ENCODE results near the gene LPIN1. TPM values are rescaled to one million over a fixed set of nuclear protein-coding genes. Genes with fewer than 3 reads are reported as not detected.

The LPIN1 gene
- total and polyA plus RNA-seq, 2 donors (not counting 1 experiment from before 2014, with no cell fraction given), result 36.3 to 99.1 TPM

GRCh38 chr2:11802782-11803191 lies 56.4 kb downstream of the LPIN1 start:
- no peak overlapping the region for H3K4me3 ChIP-seq (ENCODE audit: control extremely low read depth in 1 of 5, extremely low read depth in 1 of 5, insufficient read depth in 1 of 5, low read depth in 2 of 5, low read length in 4 of 5)
- H3K4me1 ChIP-seq (ENCODE audit: control insufficient read depth in 2 of 2, insufficient read depth in 2 of 2, low read length in 2 of 2), result no peaks in the 10 kb centered on the region
- H4K20me1 ChIP-seq (ENCODE audit: control insufficient read depth, insufficient read depth, low read length, poor library complexity, severe bottlenecking), result no peaks in the 10 kb centered on the region
- ATAC-seq (ENCODE audit: low read depth), result no peak
- no peak for DNase-seq
- H3K9ac ChIP-seq (ENCODE audit: low read length), result no peak overlapping the region
- TF ChIP-seq CTCF (IDR thresholded peaks at IDR 0.05) (no peak), EZH2 (IDR thresholded peaks at IDR 0.05; ENCODE audit: borderline replicate concordance, insufficient read depth, low read depth, low read length, poor library complexity, severe bottlenecking) (no peak)
- H2AFZ ChIP-seq (ENCODE audit: insufficient read depth, low read depth, low read length, poor library complexity, severe bottlenecking), result no peak overlapping the region
- H3K4me1 Mint-ChIP-seq, result no peaks in the 10 kb centered on the region
- peaks cover 1 to 81% of the 10 kb centered on the region in 2 experiments for H3K36me3 ChIP-seq (replicated peaks in 1 of 2; ENCODE audit: control extremely low read depth in 1 of 2, control insufficient read depth in 1 of 2, extremely low read depth in 1 of 2, insufficient read depth in 2 of 2, low read length in 1 of 2)
- no peaks in the 10 kb centered on the region for H3K9me3 Mint-ChIP-seq (ENCODE audit: insufficient read depth)
- ChIA-PET POLR2A (no interaction called here), CTCF (interaction anchor here (1.0 kb wide), 1 partner anchor 913 kb away, joined by 3 read pairs; no protein-coding TSS in a partner anchor)
- no peaks in the 10 kb centered on the region for H3K79me2 ChIP-seq (ENCODE audit: control insufficient read depth, insufficient read depth, low read length)
- no peaks in the 10 kb centered on the region for H3K9me3 ChIP-seq (ENCODE audit: control extremely low read depth in 1 of 3, control insufficient read depth in 2 of 3, insufficient read depth in 1 of 3, low read length in 2 of 3)
- no peaks in the 10 kb centered on the region for H3K27me3 Mint-ChIP-seq
- H3K27ac ChIP-seq (ENCODE audit: low read length in 2 of 2), result no peak overlapping the region
- intact Hi-C loops (cut with micrococcal nuclease), result no loop called here
- H3K27ac Mint-ChIP-seq, result no peak overlapping the region
- no peaks in the 10 kb centered on the region for H3K27me3 ChIP-seq (replicated peaks in 1 of 4; ENCODE audit: control extremely low read depth in 1 of 4, control insufficient read depth in 3 of 4, insufficient read depth in 4 of 4, low read length in 3 of 4)
- no peak overlapping the region for H3K4me3 Mint-ChIP-seq
- no peak overlapping the region for H3K4me2 ChIP-seq (replicated peaks; ENCODE audit: low read depth, low read length, poor library complexity, severe bottlenecking)
- 100% methylated on average over 5 of the region's 11 CpGs for WGBS (ENCODE audit: insufficient coverage)

GRCh38 chr2:11805024-11805423 lies 58.6 kb downstream of the LPIN1 start:
- intact Hi-C loops (cut with micrococcal nuclease), result no loop called here
- CTCF ChIA-PET, result interaction anchor here (1.1 to 1.3 kb wide), 2 partner anchors 19 to 25 kb away, joined by 3 read pairs; no protein-coding TSS in a partner anchor

More at GRCh38 chr2:11805024-11805423, 58.6 kb downstream of the LPIN1 start:
- no peak for DNase-seq
- no peak overlapping the region for H3K4me2 ChIP-seq (replicated peaks; ENCODE audit: low read depth, low read length, poor library complexity, severe bottlenecking)
- H3K27ac ChIP-seq (ENCODE audit: low read length in 2 of 2), result no peak overlapping the region
- Mint-ChIP-seq H3K27ac (no peak overlapping the region), H3K9me3 (ENCODE audit: insufficient read depth) (no peaks in the 10 kb centered on the region), H3K27me3 (no peaks in the 10 kb centered on the region), H3K4me1 (no peaks in the 10 kb centered on the region), H3K4me3 (no peak overlapping the region)
- no peaks in the 10 kb centered on the region for H3K79me2 ChIP-seq (ENCODE audit: control insufficient read depth, insufficient read depth, low read length)
- H3K9me3 ChIP-seq (ENCODE audit: control extremely low read depth in 1 of 3, control insufficient read depth in 2 of 3, insufficient read depth in 1 of 3, low read length in 2 of 3), result no peaks in the 10 kb centered on the region
- TF ChIP-seq CTCF (IDR thresholded peaks at IDR 0.05), result no peak
- no peak for TF ChIP-seq EZH2 (IDR thresholded peaks at IDR 0.05; ENCODE audit: borderline replicate concordance, insufficient read depth, low read depth, low read length, poor library complexity, severe bottlenecking)
- no peaks in the 10 kb centered on the region for H3K27me3 ChIP-seq (replicated peaks in 1 of 4; ENCODE audit: control extremely low read depth in 1 of 4, control insufficient read depth in 3 of 4, insufficient read depth in 4 of 4, low read length in 3 of 4)
- POLR2A ChIA-PET, result no interaction called here
- ATAC-seq (ENCODE audit: low read depth), result no peak
- H3K36me3 ChIP-seq (replicated peaks in 1 of 2; ENCODE audit: control extremely low read depth in 1 of 2, control insufficient read depth in 1 of 2, extremely low read depth in 1 of 2, insufficient read depth in 2 of 2, low read length in 1 of 2), result peaks cover 1 to 77% of the 10 kb centered on the region in 2 experiments
- H2AFZ ChIP-seq (ENCODE audit: insufficient read depth, low read depth, low read length, poor library complexity, severe bottlenecking), result no peak overlapping the region
- H3K4me1 ChIP-seq (ENCODE audit: control insufficient read depth in 2 of 2, insufficient read depth in 2 of 2, low read length in 2 of 2), result no peaks in the 10 kb centered on the region
- WGBS (ENCODE audit: insufficient coverage), result 100% methylated on average over 3 of the region's 6 CpGs
- H3K9ac ChIP-seq (ENCODE audit: low read length), result no peak overlapping the region
- no peaks in the 10 kb centered on the region for H4K20me1 ChIP-seq (ENCODE audit: control insufficient read depth, insufficient read depth, low read length, poor library complexity, severe bottlenecking)
- H3K4me3 ChIP-seq (ENCODE audit: control extremely low read depth in 1 of 5, extremely low read depth in 1 of 5, insufficient read depth in 1 of 5, low read depth in 2 of 5, low read length in 4 of 5), result no peak overlapping the region

Measured in B cell (primary cell).